Endothelial cell of umbilical vein (primary cell): ENCODE results near the gene MRPL42.

Experiments used
- CTCF ChIP-seq, 2 donors: IDR thresholded peaks; 1 replicate in 1 of 2; 2 replicates in 1 of 2; pipeline ENCODE4 v1.5.1; 2011; ENCODE audit warnings: low read length in 2 of 2, mild to moderate bottlenecking in 2 of 2, moderate library complexity in 2 of 2, control low read depth in 1 of 2, inconsistent platforms in 1 of 2, low read depth in 1 of 2; ENCODE audit not compliant: insufficient read depth in 1 of 2; ENCODE audit errors: extremely low read depth in 1 of 2
- EZH2 ChIP-seq: IDR thresholded peaks from 2 replicates; pipeline ENCODE4 v1.6.1; 2012; ENCODE audit warnings: borderline replicate concordance, low read depth, mild to moderate bottlenecking, moderate library complexity, low read length, inconsistent platforms; ENCODE audit not compliant: severe bottlenecking
- GATA2 ChIP-seq: IDR thresholded peaks from 2 replicates; pipeline ENCODE4 v1.7.0; 2011; ENCODE audit warnings: low read depth, mild to moderate bottlenecking, moderate library complexity, mixed read lengths, low read length; ENCODE audit not compliant: insufficient read length, insufficient read depth
- JUN ChIP-seq: IDR thresholded peaks from 2 replicates; pipeline ENCODE4 v1.6.1; 2011; ENCODE audit warnings: borderline replicate concordance, low read depth; ENCODE audit not compliant: insufficient read length, insufficient read depth
- MYC ChIP-seq: IDR thresholded peaks from one replicate; pipeline ENCODE4 v1.6.1; 2011; ENCODE audit warnings: mild to moderate bottlenecking, low read depth, low read length
- POLR2A ChIP-seq: IDR thresholded peaks from 2 replicates; pipeline ENCODE4 v1.6.1; 2012; ENCODE audit warnings: low read depth, mild to moderate bottlenecking, control low read depth, low read length
- POLR2AphosphoS5 ChIP-seq: IDR thresholded peaks from 2 replicates; pipeline ENCODE4 v1.6.1; 2012; ENCODE audit warnings: low read depth, mild to moderate bottlenecking, control low read depth, low read length, moderate library complexity; ENCODE audit not compliant: insufficient read depth

- TF ChIP-seq CTCF (IDR thresholded peaks at IDR 0.05; ENCODE audit: extremely low read depth in 1 of 2, insufficient read depth in 1 of 2, low read depth in 1 of 2, low read length in 2 of 2) (no peak), POLR2AphosphoS5 (no peak), MYC (no peak), EZH2 (no peak), POLR2A (no peak), GATA2 (no peak), JUN (no peak)
These were observed 15.4 kb downstream of the MRPL42 start for GRCh38 chr12:93482721-93483120.
